Renal pelvis (tissue), 12 donors: ENCODE results near the gene TTC22. TPM values are rescaled to one million over a fixed set of nuclear protein-coding genes. Genes with fewer than 3 reads are reported as not detected.

Experiments
- DNase-seq: peaks from one replicate; pipeline ENCODE4 v3.0.0-alpha.2; 2013
- long read RNA-seq, 16 experiments: transcript quantifications; one replicate each; lab custom pipeline, GENCODE V29; 2026
- polyA plus RNA-seq, 3 donors: library from polyadenylated mRNA; unstranded; fragments of 120-200 nt; gene quantifications; one replicate each; pipeline ENCODE4 v1.2.1, GENCODE V29; 2013; ENCODE audit not compliant: insufficient read length in 3 of 3

Gene TTC22
- polyA plus RNA-seq = 10 to 100 TPM in 1 of 3 donors, 1 to 10 TPM in 2; 6.7 to 10.5 (median 9.4) TPM
- long read RNA-seq, donor 1 = 0 reads
- long read RNA-seq, donor 2, partial matches to known transcripts = 0 of 1 reads
- long read RNA-seq, donor 2, other reads (novel, unspliced or antisense) = 0 of 1 reads
- long read RNA-seq, donor 3, partial matches to known transcripts = 0 of 1 reads
- long read RNA-seq, donor 3, other reads (novel, unspliced or antisense) = 0 of 1 reads
- long read RNA-seq, donor 4, partial matches to known transcripts = 0 of 2 reads
- long read RNA-seq, donor 4, other reads (novel, unspliced or antisense) = 0 of 2 reads
- long read RNA-seq, donor 5, partial matches to known transcripts = 0 of 1 reads
- long read RNA-seq, donor 5, other reads (novel, unspliced or antisense) = 0 of 1 reads
- long read RNA-seq, donor 6, partial matches to known transcripts = 0 of 1 reads
- long read RNA-seq, donor 6, other reads (novel, unspliced or antisense) = 0 of 1 reads
- long read RNA-seq, donor 7, partial matches to known transcripts = 0 of 2 reads
- long read RNA-seq, donor 7, other reads (novel, unspliced or antisense) = 0 of 2 reads
- long read RNA-seq, donor 8 = 0 reads
- long read RNA-seq, donor 9 = 0 reads
- long read RNA-seq, donor 10 = 0 reads
- long read RNA-seq, donor 11, partial matches to known transcripts = 0 of 1 reads
- long read RNA-seq, donor 11, other reads (novel, unspliced or antisense) = 0 of 1 reads
- long read RNA-seq, donor 12, partial matches to known transcripts = 0 of 4 reads
- long read RNA-seq, donor 12, other reads (novel, unspliced or antisense) = 0 of 4 reads
- long read RNA-seq, donor 13, partial matches to known transcripts = 0 of 2 reads
- long read RNA-seq, donor 13, other reads (novel, unspliced or antisense) = 0 of 2 reads
- long read RNA-seq, donor 14 = 0 reads
- long read RNA-seq, donor 15, partial matches to known transcripts = 0 of 3 reads
- long read RNA-seq, donor 15, other reads (novel, unspliced or antisense) = 0 of 3 reads
- long read RNA-seq, donor 16, partial matches to known transcripts = 0 of 2 reads
- long read RNA-seq, donor 16, other reads (novel, unspliced or antisense) = 0 of 2 reads

- peak; percentile 34 for DNase-seq
These were observed at the start of gene TTC22 for GRCh38 chr1:54800899-54801759. TTC22 (minus strand) TSS chr1:54801323; CDS start chr1:54801163, 160 bp downstream.

GRCh38 chr1:54850737-54851136 is 49.6 kb upstream of the TTC22 start:
- no peak for DNase-seq

- DNase-seq = no peak
These were observed 49.1 kb upstream of the TTC22 start for GRCh38 chr1:54850069-54850730.

GRCh38 chr1:54849219-54850068 is 48.3 kb upstream of the TTC22 start:
- DNase-seq = no peak

GRCh38 chr1:54848134-54848948 is 47.2 kb upstream of the TTC22 start:
- DNase-seq = no peak

GRCh38 chr1:54846716-54847284 is 45.7 kb upstream of the TTC22 start:
- no peak for DNase-seq

- no peak for DNase-seq
These were observed 45.2 kb upstream of the TTC22 start for GRCh38 chr1:54846301-54846700.

- DNase-seq = no peak
These were observed 44.6 kb upstream of the TTC22 start for GRCh38 chr1:54845772-54846171.

GRCh38 chr1:54844564-54844963 is 43.4 kb upstream of the TTC22 start:
- DNase-seq = no peak

GRCh38 chr1:54843449-54843848 is 42.3 kb upstream of the TTC22 start:
- DNase-seq = no peak

GRCh38 chr1:54842963-54843362 is 41.8 kb upstream of the TTC22 start:
- DNase-seq = no peak

- DNase-seq = no peak
These were observed 41.2 kb upstream of the TTC22 start for GRCh38 chr1:54842206-54842915.

GRCh38 chr1:54839824-54840223 is 38.7 kb upstream of the TTC22 start:
- no peak for DNase-seq

GRCh38 chr1:54838565-54839180 is 37.5 kb upstream of the TTC22 start:
- DNase-seq = no peak

GRCh38 chr1:54837002-54837853 is 36.1 kb upstream of the TTC22 start:
- no peak for DNase-seq

GRCh38 chr1:54836594-54836993 is 35.5 kb upstream of the TTC22 start:
- no peak for DNase-seq
